HG03139 (cell line): Measurements from ENCODE around the gene RHEB.

Experiments used
- ATAC-seq: cut with Tn5 transposase; IDR thresholded peaks from one replicate; pipeline ENCODE4 v1.9.1; 2021; ENCODE audit not compliant: unreplicated experiment

Gene RHEB

GRCh38 chr7:151504715-151505326 lies 14.9 kb downstream of the RHEB start:
- no peak for ATAC-seq

GRCh38 chr7:151503902-151504714 lies 15.6 kb downstream of the RHEB start:
- ATAC-seq = no peak

- no peak for ATAC-seq
These were observed 18.0 kb downstream of the RHEB start for GRCh38 chr7:151501676-151502075.

- no peak for ATAC-seq
These were observed 21.2 kb downstream of the RHEB start for GRCh38 chr7:151498495-151498894.

- no peak for ATAC-seq
These were observed 22.3 kb downstream of the RHEB start for GRCh38 chr7:151497306-151497871.

GRCh38 chr7:151495360-151495759 lies 24.3 kb downstream of the RHEB start:
- ATAC-seq = no peak

GRCh38 chr7:151494298-151495284 lies 25.1 kb downstream of the RHEB start:
- ATAC-seq = no peak

GRCh38 chr7:151493083-151493482 lies 26.6 kb downstream of the RHEB start:
- no peak for ATAC-seq

- no peak for ATAC-seq
These were observed 27.8 kb downstream of the RHEB start for GRCh38 chr7:151491859-151492258.

GRCh38 chr7:151490456-151491105 lies 29.1 kb downstream of the RHEB start:
- no peak for ATAC-seq

GRCh38 chr7:151489498-151489897 lies 30.2 kb downstream of the RHEB start:
- no peak for ATAC-seq

- ATAC-seq = no peak
These were observed 31.6 kb downstream of the RHEB start for GRCh38 chr7:151488096-151488495.

GRCh38 chr7:151487228-151487627 lies 32.5 kb downstream of the RHEB start:
- ATAC-seq = no peak

- ATAC-seq = no peak
These were observed 33.6 kb downstream of the RHEB start for GRCh38 chr7:151486074-151486473.

- ATAC-seq = no peak
These were observed 34.6 kb downstream of the RHEB start for GRCh38 chr7:151484971-151485707.

GRCh38 chr7:151483711-151483983 lies 36.0 kb downstream of the RHEB start:
- ATAC-seq = no peak

GRCh38 chr7:151482883-151483710 lies 36.6 kb downstream of the RHEB start:
- no peak for ATAC-seq

- no peak for ATAC-seq
These were observed 37.8 kb downstream of the RHEB start for GRCh38 chr7:151481650-151482505.
